Testis (tissue), 3 donors: ENCODE data around the gene FGFR3. TPM values are rescaled to one million over a fixed set of nuclear protein-coding genes. Genes with fewer than 3 reads are reported as not detected.

Experiments used
- DNase-seq: peaks from one replicate; pipeline ENCODE4 v3.0.0-alpha.2; 2019
- H3K27ac ChIP-seq, 2 donors: fragments of 200-600 bp; sonication (generic); one replicate each; pipeline ENCODE4 v1.5.1; 2019
- H3K27me3 ChIP-seq: fragments of 200-600 bp; sonication (generic); one replicate; pipeline ENCODE4 v1.5.1; 2019
- H3K36me3 ChIP-seq: fragments of 200-600 bp; sonication (generic); one replicate; pipeline ENCODE4 v1.5.1; 2017; ENCODE audit warnings: low read depth; ENCODE audit errors: missing control alignments
- H3K4me1 ChIP-seq: fragments of 200-600 bp; sonication (generic); one replicate; pipeline ENCODE4 v1.5.1; 2019
- H3K4me3 ChIP-seq, 2 donors: fragments of 200-600 bp; sonication (generic); one replicate each; pipeline ENCODE4 v1.5.1; 2017 to 2019
- H3K9me3 ChIP-seq: fragments of 200-600 bp; sonication (generic); one replicate; pipeline ENCODE4 v1.5.1; 2017
- POLR2A ChIP-seq: fragments of 450-650 bp; IDR thresholded peaks from one replicate; pipeline ENCODE4 v1.6.1; 2017; ENCODE audit warnings: antibody characterized with exemption, mild to moderate bottlenecking, moderate library complexity
- WGBS, 2 donors: methylation state at CpG; one replicate each; pipeline ENCODE4 v1.1.5; 2018; 5-methylcytosine and 5-hydroxymethylcytosine counted together
- intact Hi-C: fragments of 100-400 bp; cut with DNase I; formaldehyde crosslinking; loops from one replicate; pipeline ENCODE4 v1.15.1; 2023; ENCODE audit warnings: low total_unique reads
- polyA plus RNA-seq: library from polyadenylated mRNA; stranded (reverse); fragments of 350-450 nt; fragmentation: Illumina TruSeq; extraction: RNeasy Lipid Tissue Mini Kit (QIAGEN cat#74804); gene quantifications from one replicate; pipeline ENCODE4 v1.2.3, GENCODE V29; 2014; ENCODE audit warnings: low read depth, low replicate concordance; ENCODE audit not compliant: insufficient read depth
- total RNA-seq, 2 donors: library from RNA; depleted of rRNA; stranded (reverse); fragments of >200 nt; gene quantifications; one replicate each; pipeline ENCODE4 v1.2.3, GENCODE V29; 2016
- TF ChIP-seq, protein P1 (sequence below), 3 experiments: fragments of 450-650 bp in 2 of 3; fragments of 200-600 bp in 1 of 3; sonication (generic) in 1 of 3; IDR thresholded peaks; one replicate each; pipeline ENCODE4 v1.5.1; 2016 to 2019; ENCODE audit warnings: antibody characterized with exemption in 3 of 3, mild to moderate bottlenecking in 2 of 3, moderate library complexity in 1 of 3

FGFR3 gene
- total and polyA plus RNA-seq, 3 donors from 2014 or later, result 39.2 to 93.7 (median 79.6) TPM

DNA sequence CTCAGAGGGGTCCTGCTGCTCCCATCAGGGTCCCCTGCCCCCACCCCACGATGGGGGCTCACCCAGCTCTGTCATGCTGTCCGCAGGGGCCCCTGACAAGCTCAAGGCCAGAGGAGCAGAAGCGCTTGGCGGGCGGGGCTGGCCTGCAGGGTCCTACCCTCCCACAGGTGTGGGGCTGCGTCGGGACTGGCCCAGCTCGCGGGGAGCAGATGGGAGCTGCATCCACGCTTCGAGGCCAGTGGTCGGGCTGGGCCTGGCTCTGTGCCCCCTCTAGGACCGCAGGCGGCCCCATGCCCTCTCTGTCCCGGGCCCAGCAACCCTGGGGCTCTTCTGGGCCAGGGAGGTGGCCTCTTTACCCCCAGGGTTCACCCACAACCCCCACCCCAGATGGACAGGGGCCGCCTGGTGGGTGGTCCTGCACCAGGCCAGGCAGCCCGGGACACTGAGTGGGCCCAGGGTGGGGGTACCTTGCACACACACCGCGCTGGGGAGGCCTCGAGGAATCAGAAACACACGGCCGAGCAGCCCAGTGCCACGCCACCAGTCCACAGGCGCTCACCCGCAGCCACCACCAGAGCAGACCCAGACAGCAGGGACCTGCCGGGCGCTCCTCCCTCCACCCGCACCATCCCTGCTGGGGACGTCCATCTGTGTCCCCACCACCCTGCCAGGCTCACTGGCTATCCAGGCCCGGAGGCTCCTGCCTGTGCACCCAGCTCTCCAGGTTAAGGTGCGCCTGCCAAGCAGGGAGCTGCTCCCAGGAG lies 41.8 kb upstream of the FGFR3 start:
- Histone ChIP-seq H3K27ac (no peak overlapping the region), H3K4me1 (no peaks in the 10 kb centered on the region), H3K27me3 (no peaks in the 10 kb centered on the region), H3K4me3 (no peak overlapping the region), H3K36me3 (no peaks in the 10 kb centered on the region), H3K9me3 (no peaks in the 10 kb centered on the region)
- no peak for DNase-seq
- intact Hi-C loops, result loop anchor here (10.0 kb wide), 1 partner anchor 153 kb away; no protein-coding TSS in a partner anchor
- WGBS, 2 donors, result 87 to 94% methylated on average over 7 to 26 of the region's 31 CpGs
- TF ChIP-seq, protein P1, sequence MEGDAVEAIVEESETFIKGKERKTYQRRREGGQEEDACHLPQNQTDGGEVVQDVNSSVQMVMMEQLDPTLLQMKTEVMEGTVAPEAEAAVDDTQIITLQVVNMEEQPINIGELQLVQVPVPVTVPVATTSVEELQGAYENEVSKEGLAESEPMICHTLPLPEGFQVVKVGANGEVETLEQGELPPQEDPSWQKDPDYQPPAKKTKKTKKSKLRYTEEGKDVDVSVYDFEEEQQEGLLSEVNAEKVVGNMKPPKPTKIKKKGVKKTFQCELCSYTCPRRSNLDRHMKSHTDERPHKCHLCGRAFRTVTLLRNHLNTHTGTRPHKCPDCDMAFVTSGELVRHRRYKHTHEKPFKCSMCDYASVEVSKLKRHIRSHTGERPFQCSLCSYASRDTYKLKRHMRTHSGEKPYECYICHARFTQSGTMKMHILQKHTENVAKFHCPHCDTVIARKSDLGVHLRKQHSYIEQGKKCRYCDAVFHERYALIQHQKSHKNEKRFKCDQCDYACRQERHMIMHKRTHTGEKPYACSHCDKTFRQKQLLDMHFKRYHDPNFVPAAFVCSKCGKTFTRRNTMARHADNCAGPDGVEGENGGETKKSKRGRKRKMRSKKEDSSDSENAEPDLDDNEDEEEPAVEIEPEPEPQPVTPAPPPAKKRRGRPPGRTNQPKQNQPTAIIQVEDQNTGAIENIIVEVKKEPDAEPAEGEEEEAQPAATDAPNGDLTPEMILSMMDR (IDR thresholded peaks at IDR 0.05), result no peak
- TF ChIP-seq POLR2A, result no peak

DNA sequence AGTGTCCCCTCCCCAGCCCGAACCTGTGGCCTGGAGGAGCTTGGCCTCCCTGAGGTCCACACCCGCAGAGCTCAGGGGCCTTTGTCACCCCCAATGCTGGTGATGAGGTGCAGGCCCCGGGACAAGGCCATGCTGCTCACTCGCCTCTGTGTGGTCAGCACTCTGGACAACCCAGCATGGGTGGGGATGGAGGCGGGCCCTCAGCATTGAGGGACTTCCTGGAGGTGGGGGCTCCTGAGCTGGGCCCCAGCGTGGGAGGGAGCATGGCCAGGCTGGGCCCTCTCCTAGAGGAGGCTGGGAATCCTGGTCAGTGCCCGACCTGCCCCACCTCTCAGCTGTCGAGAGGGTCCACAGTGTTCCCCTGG lies 41.2 kb upstream of the FGFR3 start:
- H3K4me3 ChIP-seq, result no peak overlapping the region
- no peaks in the 10 kb centered on the region for H3K9me3 ChIP-seq
- no peaks in the 10 kb centered on the region for H3K36me3 ChIP-seq
- DNase-seq, result no peak
- H3K27me3 ChIP-seq, result no peaks in the 10 kb centered on the region
- WGBS, 2 donors, result 81 to 89% methylated on average over 7 to 8 of the region's 8 CpGs
- intact Hi-C loops, result loop anchor here (10.0 kb wide), 1 partner anchor 153 kb away; no protein-coding TSS in a partner anchor
- no peak overlapping the region for H3K27ac ChIP-seq
- TF ChIP-seq, protein P1 (IDR thresholded peaks at IDR 0.05), result no peak
- no peak for TF ChIP-seq POLR2A
- no peaks in the 10 kb centered on the region for H3K4me1 ChIP-seq

GRCh38 chr4:1752284-1753041 lies 40.6 kb upstream of the FGFR3 start:
- intact Hi-C loops, result loop anchor here (10.0 kb wide), 1 partner anchor 152 kb away; no protein-coding TSS in a partner anchor
- Histone ChIP-seq H3K4me1 (no peaks in the 10 kb centered on the region), H3K4me3 (no peak overlapping the region), H3K27me3 (no peaks in the 10 kb centered on the region), H3K9me3 (no peaks in the 10 kb centered on the region), H3K27ac (no peak overlapping the region), H3K36me3 (no peaks in the 10 kb centered on the region)
- no peak for DNase-seq
- no peak for TF ChIP-seq POLR2A
- TF ChIP-seq, protein P1 (IDR thresholded peaks at IDR 0.05), result no peak
- WGBS, 2 donors, result 69 to 82% methylated on average over 14 to 34 of the region's 35 CpGs

- Histone ChIP-seq H3K36me3 (no peaks in the 10 kb centered on the region), H3K9me3 (no peaks in the 10 kb centered on the region), H3K4me3 (no peak overlapping the region), H3K27ac (no peak overlapping the region), H3K4me1 (no peaks in the 10 kb centered on the region), H3K27me3 (no peaks in the 10 kb centered on the region)
- 66 to 83% methylated on average over 4 to 7 of the region's 10 CpGs for WGBS, 2 donors
- no peak for DNase-seq
- intact Hi-C loops, result loop anchor here (10.0 kb wide), 1 partner anchor 152 kb away; no protein-coding TSS in a partner anchor
- no peak for TF ChIP-seq POLR2A
- TF ChIP-seq, protein P1 (IDR thresholded peaks at IDR 0.05), result no peak
Measured at GRCh38 chr4:1753294-1753696, 39.8 kb upstream of the FGFR3 start.
